Muscle of back (tissue), 11 donors: ENCODE data around the gene REN. TPM values are rescaled to one million over a fixed set of nuclear protein-coding genes. Genes with fewer than 3 reads are reported as not detected.
A peak's percentile ranks its signal among the peaks of the same experiment; 100 is the strongest.

Source experiments
- DNase-seq, 3 donors: peaks; one replicate each; pipeline versions ENCODE4 v3.0.0 to v3.0.0-alpha.2; 2013
- polyA plus RNA-seq, 10 donors: library from polyadenylated mRNA; unstranded; fragments of 120-200 nt; gene quantifications; one replicate each; pipeline ENCODE4 v1.2.1, GENCODE V29; 2013; ENCODE audit not compliant: insufficient read length in 10 of 10

REN gene
- polyA plus RNA-seq, 10 donors: 0.18 to 0.20 TPM; not detected in 8

- DNase-seq: no peak
These were observed 25.3 kb upstream of the REN start for GRCh38 chr1:204191456-204191855.

DNA sequence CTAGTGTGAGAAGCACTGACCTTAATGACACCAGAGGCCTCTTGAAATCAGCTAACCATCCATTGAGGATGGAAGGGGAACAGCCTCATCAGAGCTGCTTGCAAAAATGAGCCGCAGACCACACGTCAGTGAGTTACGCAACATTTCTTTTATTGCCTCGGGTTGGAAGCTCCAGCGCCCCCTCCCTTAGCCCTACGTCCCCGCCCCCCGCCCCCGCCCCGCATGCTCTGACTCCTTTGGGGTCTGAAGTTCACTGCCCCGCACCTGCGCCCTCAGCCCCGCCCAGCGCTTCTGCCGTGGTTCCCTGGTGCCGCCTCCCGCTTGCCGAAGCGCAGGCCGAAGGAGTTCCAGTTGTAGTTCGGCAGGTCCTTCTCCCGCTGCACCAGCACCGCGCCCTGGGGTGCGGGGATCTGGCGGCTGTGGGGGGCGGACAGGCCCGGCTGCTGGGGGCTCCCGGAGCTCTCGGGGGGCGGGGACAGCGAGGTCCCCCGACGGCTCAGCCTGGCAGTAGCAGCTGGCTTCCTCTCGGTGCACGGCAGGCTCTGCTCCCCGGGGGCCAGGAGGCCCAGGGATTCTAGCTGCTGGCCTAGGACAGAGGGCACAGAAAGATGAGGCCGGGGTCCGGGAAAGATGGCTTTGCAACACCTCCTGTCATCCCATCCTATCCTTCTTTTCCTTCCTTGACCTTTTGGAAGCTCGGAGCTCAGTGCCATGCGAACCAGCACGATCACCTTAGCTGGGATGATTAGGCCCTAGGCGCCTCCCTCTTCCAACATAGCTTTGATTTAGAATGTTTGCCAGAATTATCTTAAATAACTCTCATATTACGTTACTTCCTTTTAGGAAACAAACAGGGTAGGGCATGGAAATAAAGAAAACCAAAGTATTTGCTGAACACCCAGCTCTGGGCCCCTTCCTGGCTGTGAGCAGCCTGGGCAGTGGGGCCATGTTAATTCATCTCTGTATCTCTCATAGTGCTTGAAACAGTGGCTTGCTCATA, 24.4 kb upstream of the REN start:
- DNase-seq: peak in 2 of 3 donors; percentile 26 to 44

GRCh38 chr1:204188959-204189639, 23.0 kb upstream of the REN start:
- no peak for DNase-seq

DNA sequence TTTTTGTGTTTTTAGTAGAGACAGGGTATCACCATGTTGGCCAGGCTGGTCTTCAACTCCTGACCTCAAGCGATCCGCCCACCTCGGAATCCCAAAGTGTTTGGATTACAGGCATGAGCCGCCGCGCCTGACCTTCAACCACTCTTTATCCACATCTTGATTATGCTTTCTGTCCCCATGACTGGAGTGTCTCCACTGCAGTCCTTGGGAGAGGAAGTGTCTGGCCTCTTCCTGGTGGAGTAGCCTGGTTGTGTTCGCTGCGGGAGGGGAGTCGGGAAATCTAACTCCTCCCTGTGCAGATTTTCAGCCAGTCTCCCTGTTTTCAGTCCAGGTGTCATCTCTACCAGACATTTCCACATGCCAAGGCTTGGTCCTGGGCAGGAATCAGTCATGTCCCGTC, 20.5 kb upstream of the REN start:
- no peak for DNase-seq

GRCh38 chr1:204181116-204181515, 15.0 kb upstream of the REN start:
- DNase-seq: no peak

DNA sequence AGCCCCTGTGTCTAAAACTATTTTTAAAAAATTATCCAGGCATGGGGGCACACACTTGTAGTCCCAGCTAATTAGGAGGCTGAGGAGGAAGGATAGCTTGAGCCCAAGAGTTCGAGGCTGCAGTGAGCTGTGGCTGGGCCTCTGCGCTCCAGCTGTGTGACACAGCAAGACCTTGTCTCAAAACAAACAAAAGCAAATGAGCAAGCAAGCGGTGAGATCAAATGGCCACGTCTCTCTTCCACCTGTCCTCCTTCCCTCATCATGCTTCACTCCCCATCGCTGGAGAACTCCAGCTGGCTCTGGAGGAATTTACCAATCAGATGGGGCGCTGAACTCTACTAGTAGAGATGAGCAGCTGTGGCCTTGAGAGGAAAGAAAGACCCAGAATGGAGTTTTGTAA, 14.0 kb upstream of the REN start:
- no peak for DNase-seq

- DNase-seq: no peak
These were observed 12.5 kb upstream of the REN start for GRCh38 chr1:204178487-204179281.

GRCh38 chr1:204177133-204177532, 11.0 kb upstream of the REN start:
- DNase-seq: no peak

DNA sequence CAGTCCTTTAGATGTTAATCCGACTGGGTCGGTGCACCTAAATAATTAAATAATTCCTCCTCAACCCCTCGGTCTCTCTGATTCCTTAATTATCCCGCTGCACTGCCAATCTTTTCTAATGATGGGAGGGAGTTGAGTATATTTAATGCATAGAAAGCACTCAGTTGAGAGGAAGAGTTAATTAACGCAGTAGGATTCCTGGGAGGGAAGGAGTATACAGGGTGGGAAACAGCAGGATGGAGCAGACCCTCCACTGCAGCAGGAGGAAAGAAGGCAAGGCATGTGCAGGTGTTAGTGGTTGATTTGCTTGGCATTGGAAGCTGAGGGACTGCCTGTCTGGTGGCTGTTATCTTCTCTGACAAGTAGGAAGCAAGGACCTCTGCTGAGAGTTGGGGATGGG, 9.9 kb upstream of the REN start:
- DNase-seq: no peak

GRCh38 chr1:204174958-204175357, 8.8 kb upstream of the REN start:
- DNase-seq: no peak

DNA sequence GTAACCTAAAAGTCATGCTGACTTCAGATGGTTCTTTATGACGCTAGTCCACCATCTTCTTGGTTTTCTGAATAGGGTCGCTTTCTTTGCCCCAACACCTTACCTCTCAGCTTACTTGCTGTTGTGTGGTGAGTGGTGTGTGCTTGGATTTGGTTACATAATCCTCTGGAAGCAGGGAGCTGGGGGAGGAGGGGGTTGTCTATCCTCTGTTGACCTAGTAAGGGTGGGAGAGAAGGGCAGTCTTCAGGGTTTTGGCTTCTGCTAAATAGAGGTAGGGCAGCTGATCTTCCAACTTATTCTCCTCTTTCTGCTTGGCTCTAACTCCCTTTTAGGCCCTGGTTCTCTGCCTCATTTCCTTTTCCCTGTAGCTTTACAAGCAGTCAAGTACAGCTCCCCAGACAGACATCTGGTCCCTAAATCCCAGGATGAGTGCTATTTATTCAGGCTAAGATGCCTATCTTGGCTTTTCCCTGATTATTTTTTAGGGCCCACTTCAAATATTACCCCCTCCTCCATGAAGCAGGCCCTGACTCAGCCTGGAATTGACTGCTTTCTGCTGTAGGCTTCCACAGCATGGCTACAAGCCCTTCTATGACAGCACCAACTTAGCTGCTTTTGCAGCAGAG, 6.4 kb upstream of the REN start:
- DNase-seq: no peak

- peak in 1 of 3 donors; percentile 37 for DNase-seq
These were observed 5.6 kb upstream of the REN start for GRCh38 chr1:204171751-204172178.

DNA sequence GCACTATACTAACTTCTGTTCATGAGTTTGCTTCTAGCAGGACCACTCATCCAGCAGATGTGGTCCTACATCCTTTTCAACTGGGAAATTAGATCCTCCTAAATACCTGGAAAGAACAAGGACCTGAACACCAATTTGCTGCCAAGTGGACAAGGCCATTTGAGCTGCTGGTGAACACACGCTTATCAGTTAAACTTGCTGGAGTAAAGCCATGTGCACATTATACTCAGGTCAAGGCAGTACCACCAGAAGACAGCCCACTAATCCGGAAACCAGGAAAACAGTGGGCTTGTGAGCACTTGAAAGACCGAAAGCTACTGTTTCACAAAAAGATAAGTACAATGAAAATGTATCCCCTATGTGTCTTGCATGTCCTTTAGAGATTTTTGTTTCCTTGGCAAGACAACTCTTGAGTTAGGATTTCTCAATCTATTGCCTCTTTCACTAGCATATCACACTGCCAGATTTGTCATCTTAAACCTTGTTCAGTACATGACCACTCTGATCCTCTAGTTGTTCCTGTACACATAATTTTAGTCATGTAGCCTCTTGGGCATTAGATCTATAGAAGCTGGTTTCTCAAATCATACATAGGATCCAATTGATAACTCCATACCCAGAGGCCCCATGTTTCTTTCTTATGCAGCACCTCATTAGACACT, 4.5 kb upstream of the REN start:
- no peak for DNase-seq

GRCh38 chr1:204169858-204170257, 3.7 kb upstream of the REN start:
- DNase-seq: no peak

DNA sequence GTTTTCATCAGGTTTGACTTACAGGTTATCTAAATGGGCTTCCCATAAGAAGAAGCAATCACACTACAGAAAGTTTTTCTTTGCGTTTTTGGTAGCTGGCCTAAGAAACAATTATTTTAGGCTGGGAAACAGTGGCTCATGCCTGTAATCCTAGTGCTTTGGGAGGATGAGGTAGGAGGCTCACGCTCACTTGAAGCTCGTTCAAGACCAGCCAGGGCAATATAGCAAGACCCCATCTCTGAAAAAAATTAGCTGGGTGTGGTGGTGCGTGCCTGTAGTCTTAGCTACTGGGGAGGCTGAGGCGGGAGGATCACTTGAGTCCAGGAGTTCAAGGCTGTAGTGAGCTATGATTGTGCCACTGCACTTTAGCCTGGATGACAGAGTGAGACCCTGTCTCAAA, 1.6 kb upstream of the REN start:
- DNase-seq: no peak

GRCh38 chr1:204162494-204163074, 3.6 kb downstream of the REN start:
- DNase-seq: peak; percentile 55 to 86 (median 73)

GRCh38 chr1:204161609-204162493, 4.3 kb downstream of the REN start:
- DNase-seq: no peak

GRCh38 chr1:204157962-204158361, 8.2 kb downstream of the REN start:
- DNase-seq: no peak

DNA sequence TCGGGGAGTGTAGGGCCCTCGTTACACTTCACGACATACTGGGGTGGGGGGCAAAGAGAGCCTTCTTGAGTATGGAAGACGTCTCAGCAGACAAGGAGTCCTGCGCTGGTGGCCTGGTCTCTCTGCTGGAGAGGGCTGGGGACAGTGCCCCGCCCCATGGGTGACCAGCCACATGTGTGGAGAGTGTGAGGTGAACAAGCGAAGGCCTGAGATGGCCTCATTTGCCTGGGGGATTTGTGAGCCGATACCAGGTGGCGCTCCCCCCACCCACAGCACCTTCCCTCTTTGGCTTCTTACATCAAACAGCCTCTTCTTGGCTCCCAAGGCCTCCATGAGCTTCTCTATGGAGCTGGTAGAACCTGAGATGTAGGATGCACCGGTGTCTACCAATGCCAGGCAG, 10.3 kb downstream of the REN start:
- no peak for DNase-seq
